Endothelial cell of umbilical vein (primary cell): Measurements from ENCODE around the gene BLM. TPM values are rescaled to one million over a fixed set of nuclear protein-coding genes. Genes with fewer than 3 reads are reported as not detected.

Experiments used
- BruUV-seq: library from RNA; stranded (reverse); fragments of 400-500 nt; replicated peaks from 2 replicates; lab custom pipeline; 2021; lab: Mats Ljungman, UMichigan
- CTCF ChIA-PET: fragments of 300-600, 350-600 bp; sonication (Branson Sonifier 250); formaldehyde crosslinking; loops from one replicate; lab custom pipeline; 2021; ENCODE audit warnings: antibody characterized with exemption, inconsistent platforms; lab: Charles Lee
- POLR2A ChIA-PET: fragments of 300-600, 350-600 bp; sonication (Branson Sonifier 250); formaldehyde crosslinking; loops from one replicate; lab custom pipeline; 2021; ENCODE audit warnings: antibody characterized with exemption, inconsistent platforms; lab: Charles Lee
- DNase-seq: peaks from one replicate; pipeline ENCODE4 v3.0.0-alpha.2; 2011; ENCODE audit warnings: low read depth, low spot score
- FAIRE-seq: peaks from 2 replicates; lab custom pipeline; 2011; peaks lifted over from hg19 to GRCh38; lab: Jason Lieb, UNC
- H2AFZ ChIP-seq: 2 replicates; pipeline ENCODE4 v1.6.0; 2012; ENCODE audit warnings: low read depth, low read length, control low read depth, inconsistent platforms
- H3K27ac ChIP-seq: 2 replicates; pipeline ENCODE4 v1.5.1; 2011; ENCODE audit warnings: low read depth, mild to moderate bottlenecking, control low read depth, low read length, moderate library complexity; ENCODE audit not compliant: insufficient read depth
- H3K27me3 ChIP-seq, 2 experiments: 2 replicates each; pipeline versions ENCODE4 v1.6.0 to v1.6.1; 2011; ENCODE audit warnings: low read length in 2 of 2, mixed read lengths in 1 of 2; ENCODE audit not compliant: control insufficient read depth in 2 of 2, insufficient read depth in 2 of 2
- H3K36me3 ChIP-seq, 2 experiments: 2 replicates in 1 of 2; 3 replicates in 1 of 2; pipeline ENCODE4 v1.5.1; 2011; ENCODE audit warnings: low read length in 2 of 2, mild to moderate bottlenecking in 1 of 2, moderate library complexity in 1 of 2; ENCODE audit not compliant: control insufficient read depth in 2 of 2, insufficient read depth in 2 of 2; ENCODE audit errors: extremely low read depth in 1 of 2
- H3K4me1 ChIP-seq: 3 replicates; pipeline ENCODE4 v1.5.1; 2011; ENCODE audit warnings: mild to moderate bottlenecking, low read length; ENCODE audit not compliant: control insufficient read depth, insufficient read depth; ENCODE audit errors: extremely low read depth
- H3K4me2 ChIP-seq: 2 replicates; pipeline ENCODE4 v1.6.1; 2011; ENCODE audit warnings: low read length, control low read depth, mixed read lengths; ENCODE audit not compliant: insufficient read depth
- H3K4me3 ChIP-seq, 3 experiments: fragments of 200-600 bp in 1 of 3; sonication (generic), shearing (Covaris generic) in 1 of 3; replicated peaks in 1 of 3; 2 replicates each; pipeline ENCODE4 v1.5.1; 2011 to 2016; ENCODE audit warnings: control low read depth in 3 of 3, low read length in 3 of 3, mild to moderate bottlenecking in 2 of 3, inconsistent platforms in 1 of 3, low read depth in 1 of 3, moderate library complexity in 1 of 3; ENCODE audit not compliant: insufficient read depth in 1 of 3
- H3K79me2 ChIP-seq: 2 replicates; pipeline ENCODE4 v1.6.0; 2012; ENCODE audit warnings: low read length, inconsistent platforms; ENCODE audit not compliant: control insufficient read depth, insufficient read depth
- H3K9ac ChIP-seq: replicated peaks from 2 replicates; pipeline ENCODE3; 2011; ENCODE audit warnings: low read length, control low read depth; ENCODE audit not compliant: insufficient read depth; ENCODE audit errors: extremely low read depth
- H3K9me1 ChIP-seq: replicated peaks from 3 replicates; pipeline ENCODE4 v1.6.0; 2011; ENCODE audit warnings: mild to moderate bottlenecking, low read length; ENCODE audit not compliant: control insufficient read depth, insufficient read depth; ENCODE audit errors: extremely low read depth
- H3K9me3 ChIP-seq: replicated peaks from 2 replicates; pipeline ENCODE4 v1.5.1; 2012; ENCODE audit warnings: low read length, inconsistent platforms; ENCODE audit not compliant: control insufficient read depth, insufficient read depth
- H4K20me1 ChIP-seq: replicated peaks from 2 replicates; pipeline ENCODE3; 2011; ENCODE audit warnings: mild to moderate bottlenecking, low read length; ENCODE audit not compliant: control insufficient read depth, insufficient read depth; ENCODE audit errors: extremely low read depth
- CTCF ChIP-seq, 2 donors: IDR thresholded peaks; 1 replicate in 1 of 2; 2 replicates in 1 of 2; pipeline ENCODE4 v1.5.1; 2011; ENCODE audit warnings: low read length in 2 of 2, mild to moderate bottlenecking in 2 of 2, moderate library complexity in 2 of 2, control low read depth in 1 of 2, inconsistent platforms in 1 of 2, low read depth in 1 of 2; ENCODE audit not compliant: insufficient read depth in 1 of 2; ENCODE audit errors: extremely low read depth in 1 of 2
- EZH2 ChIP-seq: IDR thresholded peaks from 2 replicates; pipeline ENCODE4 v1.6.1; 2012; ENCODE audit warnings: borderline replicate concordance, low read depth, mild to moderate bottlenecking, moderate library complexity, low read length, inconsistent platforms; ENCODE audit not compliant: severe bottlenecking
- FOS ChIP-seq: IDR thresholded peaks from 2 replicates; pipeline ENCODE4 v1.6.1; 2011; ENCODE audit warnings: mild to moderate bottlenecking, low read length, moderate library complexity, borderline replicate concordance; ENCODE audit not compliant: insufficient read depth
- GATA2 ChIP-seq: IDR thresholded peaks from 2 replicates; pipeline ENCODE4 v1.7.0; 2011; ENCODE audit warnings: low read depth, mild to moderate bottlenecking, moderate library complexity, mixed read lengths, low read length; ENCODE audit not compliant: insufficient read length, insufficient read depth
- JUN ChIP-seq: IDR thresholded peaks from 2 replicates; pipeline ENCODE4 v1.6.1; 2011; ENCODE audit warnings: borderline replicate concordance, low read depth; ENCODE audit not compliant: insufficient read length, insufficient read depth
- MAX ChIP-seq: IDR thresholded peaks from 2 replicates; pipeline ENCODE4 v1.6.1; 2011; ENCODE audit not compliant: insufficient read depth, insufficient read length
- POLR2A ChIP-seq: IDR thresholded peaks from 2 replicates; pipeline ENCODE4 v1.6.1; 2012; ENCODE audit warnings: low read depth, mild to moderate bottlenecking, control low read depth, low read length
- POLR2AphosphoS5 ChIP-seq: IDR thresholded peaks from 2 replicates; pipeline ENCODE4 v1.6.1; 2012; ENCODE audit warnings: low read depth, mild to moderate bottlenecking, control low read depth, low read length, moderate library complexity; ENCODE audit not compliant: insufficient read depth
- dilution Hi-C: fragments of 300-500 bp; cut with MboI; formaldehyde crosslinking; loops from one replicate; pipeline ENCODE4 v1.15.0; 2019; ENCODE audit warnings: low sequenced_read_pairs; ENCODE audit not compliant: extremely low pct_ligation_motif_present
- intact Hi-C: fragments of 100-400 bp; cut with micrococcal nuclease; formaldehyde crosslinking; loops from one replicate; pipeline ENCODE4 v1.10.0; 2022
- polyA plus RNA-seq, 4 experiments: library from polyadenylated mRNA; depleted of rRNA in 3 of 4; stranded (reverse) in 3 of 4; unstranded in 1 of 4; fragments of >200 nt; gene quantifications; 2 replicates each; pipeline versions ENCODE4 v1.2.1 to v1.2.3, GENCODE V29; 2011 to 2012; ENCODE audit warnings: missing spikeins in 1 of 4
- total RNA-seq: library from RNA; stranded (reverse); gene quantifications from 2 replicates; pipeline ENCODE4 v1.2.3, GENCODE V29; 2021

BLM gene
- total and polyA plus RNA-seq, 2 donors (not counting 3 experiments of a cell fraction or from before 2014, with no cell fraction given) = 3.8 to 17.3 TPM

DNA sequence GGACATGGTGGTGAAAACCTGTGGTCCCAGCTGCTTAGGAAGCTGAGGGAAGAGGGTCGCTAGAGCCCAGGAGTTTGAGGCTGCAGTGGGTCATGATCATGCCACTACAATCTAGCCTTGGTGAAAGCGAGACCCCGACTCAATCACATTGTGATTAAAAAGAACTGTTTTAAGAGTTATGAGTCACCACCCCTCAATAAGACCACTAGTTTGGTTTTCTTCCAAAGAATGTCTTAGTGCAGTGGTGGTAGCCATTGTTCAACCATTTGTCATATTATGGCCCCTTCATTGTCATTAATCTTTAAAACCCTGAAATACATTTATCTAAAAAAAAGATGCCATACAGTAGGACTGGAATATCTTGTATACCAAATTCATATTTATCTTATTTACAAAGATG lies 48.8 kb downstream of the BLM start:
- DNase-seq (no peak), FAIRE-seq (no peak)
- Histone ChIP-seq H3K9ac (no peak overlapping the region), H3K4me1 (no peaks in the 10 kb centered on the region), H3K9me3 (no peaks in the 10 kb centered on the region), H2AFZ (no peak overlapping the region), H3K4me2 (no peak overlapping the region), H3K79me2 (no peaks in the 10 kb centered on the region), H3K27me3 (no peaks in the 10 kb centered on the region), H3K4me3 (no peak overlapping the region), H4K20me1 (no peaks in the 10 kb centered on the region), H3K27ac (no peak overlapping the region), H3K36me3 (no peaks in the 10 kb centered on the region), H3K9me1 (no peaks in the 10 kb centered on the region)
- no TSS peak for BruUV-seq
- intact Hi-C loops = no loop called here
- ChIA-PET CTCF (no interaction called here), POLR2A (no interaction called here)
- no peak for TF ChIP-seq FOS
- peak; percentile 15 for TF ChIP-seq JUN
- dilution Hi-C loops = no loop called here

DNA sequence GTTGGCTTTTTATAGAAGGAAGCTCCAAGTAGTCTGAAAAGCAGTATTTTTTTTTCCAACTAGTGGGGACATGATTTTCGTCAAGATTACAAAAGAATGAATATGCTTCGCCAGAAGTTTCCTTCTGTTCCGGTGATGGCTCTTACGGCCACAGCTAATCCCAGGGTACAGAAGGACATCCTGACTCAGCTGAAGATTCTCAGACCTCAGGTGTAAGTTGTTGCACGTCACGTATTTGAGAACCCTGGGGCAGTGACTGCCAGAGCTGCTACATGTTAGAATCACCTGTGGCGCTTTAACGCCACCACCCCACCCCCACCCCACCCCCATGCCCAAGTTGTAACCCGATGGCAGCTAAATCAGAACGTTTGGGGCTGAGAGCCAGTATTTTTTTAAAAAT lies 52.2 kb downstream of the BLM start:
- H3K79me2 ChIP-seq = no peaks in the 10 kb centered on the region
- no peaks in the 10 kb centered on the region for H3K36me3 ChIP-seq
- no peaks in the 10 kb centered on the region for H3K27me3 ChIP-seq
- H3K4me3 ChIP-seq = no peak overlapping the region
- CTCF ChIA-PET = interaction anchor here (1.1 to 1.7 kb wide), 3 partner anchors 9 to 21 kb away, joined by 3 to 6 read pairs (median 4); no protein-coding TSS in a partner anchor
- intact Hi-C loops = no loop called here
- TF ChIP-seq EZH2 (no peak), POLR2A (no peak), CTCF (IDR thresholded peaks at IDR 0.05; ENCODE audit: extremely low read depth in 1 of 2, insufficient read depth in 1 of 2, low read depth in 1 of 2, low read length in 2 of 2) (no peak), FOS (no peak), POLR2AphosphoS5 (no peak), JUN (no peak), GATA2 (no peak), MAX (no peak)
- no peaks in the 10 kb centered on the region for H3K9me1 ChIP-seq
- no TSS peak for BruUV-seq
- H3K9ac ChIP-seq = no peak overlapping the region
- POLR2A ChIA-PET = no interaction called here
- H3K27ac ChIP-seq = no peak overlapping the region
- H3K4me1 ChIP-seq = no peaks in the 10 kb centered on the region
- H4K20me1 ChIP-seq = no peaks in the 10 kb centered on the region
- no peak overlapping the region for H3K4me2 ChIP-seq
- FAIRE-seq (no peak), DNase-seq (no peak)
- dilution Hi-C loops = no loop called here
- no peak overlapping the region for H2AFZ ChIP-seq
- H3K9me3 ChIP-seq = no peaks in the 10 kb centered on the region
